ENCODE results near the gene NCF2. TPM values are rescaled to one million over a fixed set of nuclear protein-coding genes. Genes with fewer than 3 reads are reported as not detected.

NCF2 gene
- polyA plus RNA-seq, 1 experiment: 0.43 TPM

DNA sequence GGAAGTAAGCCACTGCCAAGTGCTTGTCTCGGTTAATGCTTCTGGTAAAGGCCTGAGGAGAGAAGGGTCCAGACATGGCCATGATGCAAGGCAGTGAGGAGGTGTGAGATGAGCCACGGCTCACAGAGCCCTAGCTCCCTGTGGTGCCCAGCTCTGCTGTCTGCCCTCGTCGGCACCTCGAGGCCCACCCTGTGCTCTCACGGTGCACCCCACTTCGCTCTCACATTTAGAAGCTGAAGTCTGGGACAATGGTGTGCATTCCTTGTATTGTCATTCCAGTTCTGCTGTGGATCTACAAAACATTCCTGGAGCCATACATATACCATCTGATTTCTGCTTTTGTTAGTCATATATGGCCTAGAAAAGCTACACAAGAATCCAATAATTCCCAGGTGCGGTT, 3.3 kb downstream of the NCF2 start:
- Histone ChIP-seq H3K27ac (ENCODE audit: low read depth, low read length) (no peak overlapping the region), H3K9me3 (ENCODE audit: control insufficient read depth, insufficient read depth, low read length) (peaks cover 2% of the 10 kb centered on the region; the same call in 1 of the 2 replicates), H3K27me3 (ENCODE audit: control insufficient read depth, insufficient read depth, low read length) (no peaks in the 10 kb centered on the region), H3K4me3 (ENCODE audit: low read depth, low read length) (no peak overlapping the region)
- DNase-seq (ENCODE audit: low read depth, low spot score): no peak
- CTCF ChIA-PET: no interaction called here
- POLR2A ChIA-PET: no interaction called here
- TF ChIP-seq, protein P1, sequence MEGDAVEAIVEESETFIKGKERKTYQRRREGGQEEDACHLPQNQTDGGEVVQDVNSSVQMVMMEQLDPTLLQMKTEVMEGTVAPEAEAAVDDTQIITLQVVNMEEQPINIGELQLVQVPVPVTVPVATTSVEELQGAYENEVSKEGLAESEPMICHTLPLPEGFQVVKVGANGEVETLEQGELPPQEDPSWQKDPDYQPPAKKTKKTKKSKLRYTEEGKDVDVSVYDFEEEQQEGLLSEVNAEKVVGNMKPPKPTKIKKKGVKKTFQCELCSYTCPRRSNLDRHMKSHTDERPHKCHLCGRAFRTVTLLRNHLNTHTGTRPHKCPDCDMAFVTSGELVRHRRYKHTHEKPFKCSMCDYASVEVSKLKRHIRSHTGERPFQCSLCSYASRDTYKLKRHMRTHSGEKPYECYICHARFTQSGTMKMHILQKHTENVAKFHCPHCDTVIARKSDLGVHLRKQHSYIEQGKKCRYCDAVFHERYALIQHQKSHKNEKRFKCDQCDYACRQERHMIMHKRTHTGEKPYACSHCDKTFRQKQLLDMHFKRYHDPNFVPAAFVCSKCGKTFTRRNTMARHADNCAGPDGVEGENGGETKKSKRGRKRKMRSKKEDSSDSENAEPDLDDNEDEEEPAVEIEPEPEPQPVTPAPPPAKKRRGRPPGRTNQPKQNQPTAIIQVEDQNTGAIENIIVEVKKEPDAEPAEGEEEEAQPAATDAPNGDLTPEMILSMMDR (IDR thresholded peaks at IDR 0.05; ENCODE audit: low read depth, low read length): no peak

DNA sequence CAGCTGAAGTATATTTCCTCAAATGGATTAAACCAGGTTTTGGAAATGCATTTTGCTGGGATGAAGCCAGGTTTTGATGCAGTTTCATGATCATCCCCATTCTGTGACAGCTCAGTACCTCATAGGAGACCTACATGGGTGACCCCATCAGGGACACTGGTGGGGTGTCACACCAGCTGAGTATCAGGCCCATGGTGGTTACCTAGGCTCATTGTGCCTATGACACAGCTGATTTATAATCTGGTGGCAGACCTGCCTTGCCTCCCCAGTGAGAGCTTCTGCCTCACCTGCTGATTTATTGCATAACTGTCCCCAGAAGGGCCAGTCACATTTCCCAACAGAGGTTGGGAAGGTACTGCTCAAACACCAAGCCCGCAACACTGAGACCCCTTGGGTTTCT, 3.8 kb downstream of the NCF2 start:
- DNase-seq (ENCODE audit: low read depth, low spot score): no peak

DNA sequence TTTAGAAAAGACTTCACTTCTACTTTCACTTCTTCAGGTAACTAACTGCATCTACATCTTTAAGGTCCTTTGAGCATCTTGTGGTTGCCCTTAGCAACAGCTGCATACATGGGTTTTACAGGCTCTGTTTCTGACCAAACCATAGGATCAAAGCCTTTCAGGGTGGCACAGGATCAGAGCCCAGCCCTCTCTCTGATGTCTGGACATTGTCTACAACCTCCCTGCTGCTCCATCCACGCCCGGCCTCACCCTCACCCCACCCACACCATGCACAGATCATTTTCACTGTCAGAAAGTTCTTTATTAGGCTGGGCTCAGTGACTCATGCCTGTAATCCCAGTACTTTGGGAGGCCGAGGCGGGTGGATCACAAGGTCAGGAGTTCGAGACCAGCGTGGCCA, 5.2 kb downstream of the NCF2 start:
- ChIA-PET CTCF (interaction anchor here (0.6 kb wide), 1 partner anchor 21 kb away, joined by 4 read pairs; no protein-coding TSS in a partner anchor), POLR2A (no interaction called here)
- H3K4me3 ChIP-seq (ENCODE audit: low read depth, low read length): no peak overlapping the region
- TF ChIP-seq, protein P1 (IDR thresholded peaks at IDR 0.05; ENCODE audit: low read depth, low read length): no peak
- peaks cover 3% of the 10 kb centered on the region; the same call in 1 of the 2 replicates for H3K9me3 ChIP-seq (ENCODE audit: control insufficient read depth, insufficient read depth, low read length)
- no peak for DNase-seq (ENCODE audit: low read depth, low spot score)
- H3K27me3 ChIP-seq (ENCODE audit: control insufficient read depth, insufficient read depth, low read length): no peaks in the 10 kb centered on the region
- no peak overlapping the region for H3K27ac ChIP-seq (ENCODE audit: low read depth, low read length)

More for the DNA sequence above, 3.8 kb downstream of the NCF2 start:
- TF ChIP-seq, protein P1 (IDR thresholded peaks at IDR 0.05; ENCODE audit: low read depth, low read length): no peak
- Histone ChIP-seq H3K27me3 (ENCODE audit: control insufficient read depth, insufficient read depth, low read length) (no peaks in the 10 kb centered on the region), H3K4me3 (ENCODE audit: low read depth, low read length) (no peak overlapping the region), H3K9me3 (ENCODE audit: control insufficient read depth, insufficient read depth, low read length) (peaks cover 3% of the 10 kb centered on the region; the same call in 1 of the 2 replicates), H3K27ac (ENCODE audit: low read depth, low read length) (no peak overlapping the region)
- ChIA-PET CTCF (no interaction called here), POLR2A (no interaction called here)

DNA sequence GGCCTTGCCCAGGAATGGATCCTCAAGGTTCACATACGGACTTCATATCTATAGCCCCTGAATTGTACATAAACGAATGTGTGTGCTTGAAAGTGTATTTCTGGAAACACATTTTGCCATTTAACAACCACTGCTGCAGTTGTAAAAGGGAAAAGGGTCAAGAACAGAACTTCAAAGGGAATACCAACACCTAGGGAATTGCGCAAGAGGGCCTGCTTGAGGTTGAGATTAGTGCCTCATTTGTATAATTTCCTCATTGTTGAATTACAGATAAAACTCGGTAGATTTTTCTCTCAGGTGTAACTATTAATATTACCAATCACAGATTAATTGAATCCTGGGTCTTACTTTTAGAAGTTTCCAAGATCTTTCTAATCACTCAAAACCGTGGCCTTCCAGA, 6.1 kb downstream of the NCF2 start:
- POLR2A ChIA-PET: no interaction called here
- no peak for DNase-seq (ENCODE audit: low read depth, low spot score)
- CTCF ChIA-PET: no interaction called here
- no peaks in the 10 kb centered on the region for H3K27me3 ChIP-seq (ENCODE audit: control insufficient read depth, insufficient read depth, low read length)
- TF ChIP-seq, protein P1 (IDR thresholded peaks at IDR 0.05; ENCODE audit: low read depth, low read length): no peak
- no peak overlapping the region for H3K27ac ChIP-seq (ENCODE audit: low read depth, low read length)
- H3K9me3 ChIP-seq (ENCODE audit: control insufficient read depth, insufficient read depth, low read length): peaks cover 3% of the 10 kb centered on the region; the same call in 1 of the 2 replicates
- no peak overlapping the region for H3K4me3 ChIP-seq (ENCODE audit: low read depth, low read length)

DNA sequence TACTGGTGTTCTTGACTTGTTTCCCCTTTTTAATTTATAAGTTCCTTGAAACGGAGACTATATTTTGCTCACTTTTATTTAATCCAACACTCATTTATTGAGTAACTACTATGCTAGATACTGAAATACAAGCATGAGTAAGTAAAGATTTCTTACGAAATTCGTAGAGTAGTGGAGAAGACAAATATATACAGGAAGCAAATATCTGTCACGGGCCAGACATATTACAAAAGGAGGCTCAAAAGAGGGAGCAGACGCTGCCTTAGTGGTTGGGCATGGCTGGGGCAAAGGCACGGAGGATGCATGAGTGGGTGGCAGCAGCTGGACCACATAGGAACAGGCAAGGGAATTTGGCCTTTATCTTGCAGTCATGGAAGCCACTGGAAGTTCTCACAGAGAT, 6.8 kb downstream of the NCF2 start:
- no peak overlapping the region for H3K4me3 ChIP-seq (ENCODE audit: low read depth, low read length)
- peaks cover 3% of the 10 kb centered on the region; the same call in 1 of the 2 replicates for H3K9me3 ChIP-seq (ENCODE audit: control insufficient read depth, insufficient read depth, low read length)
- TF ChIP-seq, protein P1 (IDR thresholded peaks at IDR 0.05; ENCODE audit: low read depth, low read length): no peak
- ChIA-PET POLR2A (no interaction called here), CTCF (no interaction called here)
- H3K27ac ChIP-seq (ENCODE audit: low read depth, low read length): no peak overlapping the region
- DNase-seq (ENCODE audit: low read depth, low spot score): no peak
- no peaks in the 10 kb centered on the region for H3K27me3 ChIP-seq (ENCODE audit: control insufficient read depth, insufficient read depth, low read length)

Data from AG04450 (cell line).